Kidney capillary endothelial cell (primary cell): ENCODE measurements around the gene NRIP3.

Experiments
- DNase-seq: peaks from one replicate; pipeline ENCODE4 v3.0.0-alpha.2; 2018; ENCODE audit warnings: low spot score

The NRIP3 gene

DNA sequence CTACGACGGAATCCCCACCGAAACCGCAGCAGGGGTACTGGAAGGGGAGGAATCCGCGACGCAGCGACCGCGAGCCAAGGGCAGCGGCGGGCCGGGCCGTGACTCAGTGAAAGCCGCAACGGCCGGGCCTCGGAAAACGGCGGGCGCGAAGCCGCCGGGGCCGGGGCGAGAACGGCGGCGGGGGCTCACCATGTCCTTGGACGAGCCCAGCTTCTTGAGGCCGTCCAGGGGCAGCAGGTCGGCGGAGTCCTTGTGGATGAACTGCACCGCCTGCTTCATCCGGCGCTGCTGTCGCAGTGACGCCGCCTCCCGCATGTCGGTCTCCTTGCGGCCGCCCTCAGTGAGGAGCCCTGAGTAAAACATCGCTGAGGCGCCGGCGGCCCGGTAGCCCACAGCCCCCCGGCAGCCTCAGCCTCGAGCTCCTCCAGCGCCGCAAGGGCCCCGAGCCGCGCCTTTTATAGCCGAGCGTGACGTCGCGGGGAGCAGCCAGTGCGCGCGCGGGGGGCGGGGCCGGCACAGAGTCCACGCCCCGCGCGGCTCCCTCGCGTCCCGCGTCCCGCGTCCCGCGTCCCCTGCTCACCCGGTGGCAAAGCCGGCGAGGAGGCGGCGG lies at the start of gene NRIP3:
Gene NRIP3, minus strand, starts transcription at position 429 of the 610 bp plus-strand sequence. Its CDS starts 66 bp downstream, at position 363.
- DNase-seq, result peak; percentile 49

DNA sequence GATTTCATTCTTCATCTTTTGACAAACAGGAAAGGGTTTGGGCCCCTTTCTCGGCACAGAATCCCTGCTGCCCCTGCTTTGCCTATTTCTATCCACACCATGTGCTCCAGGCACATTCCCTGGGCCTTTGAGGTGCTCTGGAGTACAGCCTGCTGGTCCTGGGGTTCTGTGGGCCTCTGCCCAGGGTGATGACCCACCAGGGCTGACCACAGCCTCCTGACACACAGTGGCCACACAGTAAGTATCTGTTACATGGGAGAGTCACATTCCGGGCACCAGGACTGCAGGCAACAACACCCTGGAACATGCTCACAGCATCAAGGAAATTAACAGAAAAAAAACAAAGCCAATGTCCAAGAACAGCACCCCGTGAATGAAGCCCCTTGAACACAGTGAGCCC lies 48.5 kb upstream of the NRIP3 start:
- no peak for DNase-seq

DNA sequence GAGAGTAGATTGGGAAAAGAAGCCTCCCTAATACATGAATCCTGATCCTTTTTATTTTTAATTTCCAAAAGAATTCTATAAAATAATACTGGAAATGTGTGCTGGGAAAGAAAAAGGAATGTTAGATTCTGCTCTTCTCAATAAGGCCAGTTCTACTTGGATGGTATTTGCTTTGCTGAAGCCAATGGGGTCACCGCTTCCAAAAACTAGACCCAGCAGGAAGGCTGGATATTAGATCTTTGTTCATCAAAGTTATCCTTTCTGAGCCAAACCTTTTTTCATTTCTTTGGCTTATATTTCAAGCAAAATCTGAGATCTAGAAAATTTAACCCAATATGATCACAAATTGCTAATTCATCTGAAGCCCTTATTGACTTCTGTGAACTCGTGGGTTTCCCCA lies 46.2 kb upstream of the NRIP3 start:
- DNase-seq, result no peak

DNA sequence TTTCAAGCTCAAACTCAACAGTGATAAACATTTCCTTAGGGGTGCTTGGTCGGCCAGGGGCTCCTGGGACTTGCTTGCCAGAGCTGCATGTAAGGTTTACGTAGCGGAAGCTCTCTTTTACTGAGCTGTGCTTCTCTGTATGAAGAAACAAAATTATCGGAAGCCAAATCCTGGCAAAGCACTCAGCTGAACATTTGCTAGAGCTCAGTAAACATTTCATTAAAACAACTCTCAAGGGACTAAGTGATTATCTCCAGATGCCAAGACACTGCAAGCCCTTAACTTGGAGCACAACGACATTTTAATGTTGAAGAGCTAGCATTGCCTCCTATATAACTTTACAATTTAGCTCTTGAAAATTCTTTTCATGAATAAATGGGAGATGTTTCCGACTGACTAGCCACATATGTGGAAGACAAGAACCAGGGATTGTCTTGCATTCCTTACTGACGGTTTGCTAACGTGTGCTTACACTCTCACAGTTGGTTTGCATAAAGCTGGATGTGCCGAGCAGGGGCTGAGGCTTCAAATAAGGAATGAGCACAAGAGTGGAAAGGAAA lies 44.2 kb upstream of the NRIP3 start:
- DNase-seq, result no peak

DNA sequence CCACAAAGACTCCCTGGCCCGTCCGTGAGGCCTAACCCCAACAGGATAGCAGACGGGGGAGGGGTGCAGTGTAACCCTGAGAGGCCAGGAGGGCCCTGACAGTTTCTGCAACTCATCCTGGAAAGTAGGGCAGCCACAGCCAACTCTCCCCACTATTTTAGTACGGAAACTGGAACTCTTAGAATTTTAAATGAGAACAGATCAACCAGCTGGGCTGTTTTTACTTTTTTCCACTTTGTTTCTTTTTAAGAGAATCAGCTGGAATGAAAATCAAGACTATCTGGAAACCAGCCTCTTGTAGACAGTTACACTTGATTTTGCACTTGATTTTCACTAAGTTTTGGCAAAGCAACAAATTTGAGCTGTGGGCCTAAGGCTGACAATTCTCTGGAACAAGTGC lies 42.7 kb upstream of the NRIP3 start:
- DNase-seq, result no peak

DNA sequence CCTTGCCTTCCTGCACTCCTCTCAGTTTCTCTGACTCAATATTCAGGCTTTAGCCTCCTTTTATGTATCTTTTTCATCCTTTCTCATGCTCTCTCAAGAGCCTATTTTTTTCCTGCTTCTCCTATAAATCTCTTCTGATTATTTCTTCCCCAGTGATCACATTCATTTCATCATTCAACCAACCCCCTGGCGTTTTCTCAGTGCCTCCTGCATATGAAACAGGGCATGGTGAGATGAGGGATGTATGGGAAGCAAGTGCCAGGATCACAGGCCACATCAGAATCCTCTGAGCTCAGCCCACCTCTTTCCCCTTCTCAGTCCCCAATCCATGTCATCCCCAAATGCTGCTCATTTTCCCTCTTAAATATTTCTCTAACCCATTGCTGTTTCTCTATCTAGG lies 38.7 kb upstream of the NRIP3 start:
- DNase-seq, result no peak

DNA sequence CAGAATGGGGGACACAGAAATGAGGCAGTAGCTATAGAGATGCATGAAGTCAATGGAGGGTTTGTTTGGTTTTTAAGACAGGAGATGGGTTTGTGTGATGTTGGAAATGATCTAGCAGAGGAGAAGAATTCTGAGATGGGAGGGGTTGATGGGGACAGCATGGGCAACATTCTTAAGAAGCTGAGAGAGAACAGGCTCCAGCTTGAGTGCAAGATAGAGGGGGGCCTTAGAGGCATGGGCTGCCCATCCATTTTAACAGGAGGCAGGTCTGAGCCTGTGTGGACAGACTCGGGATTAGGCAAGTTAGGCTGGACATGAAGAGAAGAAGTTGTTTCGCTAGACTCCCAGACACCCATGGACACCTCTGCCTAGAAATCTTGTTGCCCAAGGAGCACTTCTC lies 37.9 kb upstream of the NRIP3 start:
- DNase-seq, result no peak

DNA sequence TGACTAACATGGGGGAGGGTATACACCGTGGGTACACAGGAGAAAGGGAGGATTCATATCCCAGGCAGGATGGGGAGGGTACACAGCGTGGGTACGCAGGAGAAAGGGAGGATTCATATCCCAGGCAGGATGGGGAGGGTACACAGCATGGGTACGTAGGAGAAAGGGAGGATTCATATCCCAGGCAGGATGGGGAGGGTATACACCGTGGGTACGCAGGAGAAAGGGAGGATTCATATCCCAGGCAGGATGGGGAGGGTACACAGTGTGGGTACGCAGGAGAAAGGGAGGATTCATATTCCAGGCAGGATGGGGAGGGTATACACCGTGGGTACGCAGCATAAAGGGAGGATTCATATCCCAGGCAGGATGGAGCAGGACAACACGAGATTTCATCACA lies 36.6 kb upstream of the NRIP3 start:
- no peak for DNase-seq

DNA sequence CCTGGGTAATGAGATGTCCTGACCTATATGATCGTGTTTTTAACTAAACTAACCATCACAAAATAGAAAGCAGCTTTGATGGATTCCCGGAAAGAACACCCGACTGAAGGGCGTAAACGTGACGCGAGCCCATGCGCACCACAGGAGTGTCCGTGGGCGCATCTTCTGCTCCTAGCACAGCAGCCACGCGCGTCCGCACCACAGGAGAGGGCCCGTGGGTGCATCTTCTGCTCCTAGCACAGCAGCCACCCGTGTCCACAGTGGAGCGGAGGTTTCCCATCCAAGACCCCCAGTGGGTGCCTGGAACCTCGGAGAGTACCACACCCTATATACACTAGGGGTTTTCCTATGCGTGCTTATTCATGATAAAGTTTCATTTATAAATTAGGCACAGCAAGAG lies 36.1 kb upstream of the NRIP3 start:
- DNase-seq, result no peak

DNA sequence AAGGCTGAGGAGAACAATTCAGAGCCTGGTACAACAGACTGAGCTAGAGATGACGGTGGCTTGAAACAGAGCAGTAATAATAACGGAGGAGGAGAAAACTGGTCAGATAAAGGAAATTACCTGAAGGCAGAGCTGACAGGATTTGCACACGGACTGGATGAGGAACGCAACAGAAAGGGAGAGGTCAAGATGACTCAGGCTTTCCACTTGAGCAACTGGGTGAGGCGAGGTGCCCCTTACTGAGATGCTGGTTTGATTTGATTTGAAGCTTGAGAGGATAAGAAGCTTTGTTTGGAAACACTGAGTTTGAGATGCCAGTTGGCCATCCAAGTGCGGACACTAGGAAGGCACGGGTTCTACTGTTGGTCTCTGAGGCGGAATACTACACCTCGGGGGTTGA lies 35.4 kb upstream of the NRIP3 start:
- no peak for DNase-seq

DNA sequence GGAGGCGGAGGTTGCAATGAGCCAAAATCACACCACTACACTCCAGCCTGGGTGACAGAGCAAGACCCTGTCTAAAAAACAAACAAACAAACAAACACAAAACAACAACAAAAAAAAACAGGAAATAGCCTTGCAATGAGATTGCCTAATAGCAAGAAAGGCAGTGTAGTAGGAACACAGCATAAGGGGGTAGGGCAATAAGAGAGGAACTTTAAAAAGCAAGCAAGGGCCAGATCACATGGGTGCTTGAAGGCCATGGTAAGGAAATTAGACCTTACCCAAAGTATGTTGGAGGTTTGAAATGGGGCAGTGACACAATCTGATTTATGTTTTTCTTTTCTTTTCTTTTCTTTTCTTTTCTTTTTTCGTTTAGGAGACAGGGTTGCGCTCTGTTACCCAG lies 34.7 kb upstream of the NRIP3 start:
- no peak for DNase-seq

DNA sequence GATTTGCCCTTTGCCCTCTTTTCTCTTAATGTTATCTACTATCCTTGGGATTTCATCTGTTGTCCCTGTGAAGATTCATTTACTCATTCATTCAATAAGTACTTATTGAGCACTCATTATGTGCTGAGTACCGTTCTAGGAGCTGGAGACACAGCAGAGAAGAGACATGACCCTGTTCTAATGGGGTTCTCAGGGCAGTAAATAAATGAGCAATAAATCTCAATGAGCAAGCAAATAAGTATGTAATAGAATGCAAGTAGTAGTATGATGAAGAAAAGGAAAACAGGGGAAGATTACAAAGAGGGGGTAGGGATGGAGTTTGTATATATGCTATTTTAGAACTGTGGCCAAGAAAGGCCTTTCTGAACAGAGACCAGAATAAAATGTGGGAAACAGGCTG lies 34.2 kb upstream of the NRIP3 start:
- no peak for DNase-seq

DNA sequence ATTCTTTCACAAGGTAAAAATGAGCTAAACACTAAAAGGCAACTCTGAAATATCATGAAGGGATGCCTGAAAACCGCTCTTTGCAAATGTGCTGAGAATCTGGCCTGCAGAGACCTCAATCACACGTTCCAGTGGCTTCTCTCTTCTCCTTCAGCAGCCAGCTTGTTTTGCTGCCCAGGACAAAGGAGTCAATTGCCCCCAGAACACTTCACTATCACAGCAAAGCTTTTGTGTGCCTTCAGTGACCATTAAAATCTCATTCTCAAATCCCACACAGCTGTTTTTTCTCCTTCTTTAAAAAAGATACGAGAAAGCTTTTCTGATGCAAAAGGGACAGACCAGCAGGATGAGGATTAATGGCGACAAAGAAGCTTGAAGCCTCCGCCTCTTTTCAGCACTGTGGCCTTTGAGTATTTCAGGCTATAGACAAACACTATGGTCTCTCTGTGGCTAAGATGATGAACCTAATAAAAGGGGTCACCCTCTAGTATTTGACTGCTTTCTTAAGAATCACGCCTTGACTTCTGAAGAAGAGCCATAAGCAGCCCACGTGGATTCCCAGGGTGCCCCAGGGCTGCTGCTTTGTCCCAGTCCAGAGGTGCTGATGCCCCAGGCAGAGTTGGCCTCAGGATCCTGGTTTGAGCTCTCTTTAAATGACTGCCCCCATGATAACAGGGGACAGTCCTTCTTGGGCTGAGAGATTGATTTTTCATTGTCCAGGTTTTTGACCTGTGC lies 33.4 kb upstream of the NRIP3 start:
- no peak for DNase-seq

DNA sequence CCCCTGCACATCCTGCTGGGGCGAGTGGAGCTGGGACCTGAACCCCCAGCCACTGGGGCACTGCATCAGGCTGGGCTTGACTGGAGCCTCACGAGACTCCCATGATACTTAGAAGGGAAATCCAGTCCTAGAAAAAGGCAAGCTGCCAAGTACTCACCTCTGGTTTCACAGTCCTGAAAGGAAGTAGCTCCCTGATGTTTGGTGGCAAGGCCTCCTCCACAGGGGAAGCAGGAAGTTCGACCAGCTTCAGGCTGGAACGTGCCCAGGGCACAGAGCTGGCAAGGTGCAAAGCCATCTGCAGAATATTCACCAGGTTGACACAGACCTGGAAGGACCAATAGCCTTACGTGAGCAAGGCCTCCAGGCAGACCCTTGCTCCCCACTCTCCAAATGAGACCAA lies 26.8 kb upstream of the NRIP3 start:
- DNase-seq, result no peak

DNA sequence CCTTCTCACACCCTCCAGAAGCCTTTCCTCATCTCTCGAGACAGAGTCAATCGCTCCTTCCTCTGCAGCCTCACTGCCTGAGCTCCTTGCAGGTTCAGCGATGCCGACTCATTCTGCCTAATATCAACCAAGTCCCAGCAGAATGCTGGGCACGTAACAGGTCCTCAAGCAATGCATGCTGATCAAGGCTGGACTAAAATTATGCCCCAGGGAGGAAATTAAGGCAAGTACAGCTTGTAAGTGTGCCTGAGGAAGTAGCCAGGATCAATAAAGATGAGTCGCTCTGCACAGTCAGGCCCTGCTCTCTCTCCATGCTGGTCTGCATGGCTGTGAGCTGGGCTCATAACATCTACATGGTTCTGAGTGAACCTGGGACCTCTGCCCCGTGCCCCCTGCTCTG lies 25.6 kb upstream of the NRIP3 start:
- DNase-seq, result no peak

DNA sequence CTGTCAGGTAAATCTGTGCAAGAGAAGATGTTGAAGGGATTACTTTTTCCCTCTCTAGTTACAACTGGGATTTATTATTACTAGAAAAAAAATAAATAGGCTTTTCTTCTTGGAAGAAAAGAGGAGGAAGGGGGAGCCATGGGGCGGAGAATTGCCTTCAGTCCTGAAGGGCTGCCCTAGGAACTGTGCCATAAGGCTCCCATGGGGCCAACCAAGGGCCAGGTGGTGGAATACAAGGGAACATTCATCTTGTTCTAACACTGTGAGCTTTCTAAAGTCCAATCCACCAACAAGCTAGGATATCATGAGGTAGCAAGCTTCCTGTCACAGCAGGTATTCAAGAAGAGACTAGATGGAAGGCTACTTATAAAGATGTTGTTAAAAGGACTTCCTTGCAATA lies 24.8 kb upstream of the NRIP3 start:
- DNase-seq, result no peak

DNA sequence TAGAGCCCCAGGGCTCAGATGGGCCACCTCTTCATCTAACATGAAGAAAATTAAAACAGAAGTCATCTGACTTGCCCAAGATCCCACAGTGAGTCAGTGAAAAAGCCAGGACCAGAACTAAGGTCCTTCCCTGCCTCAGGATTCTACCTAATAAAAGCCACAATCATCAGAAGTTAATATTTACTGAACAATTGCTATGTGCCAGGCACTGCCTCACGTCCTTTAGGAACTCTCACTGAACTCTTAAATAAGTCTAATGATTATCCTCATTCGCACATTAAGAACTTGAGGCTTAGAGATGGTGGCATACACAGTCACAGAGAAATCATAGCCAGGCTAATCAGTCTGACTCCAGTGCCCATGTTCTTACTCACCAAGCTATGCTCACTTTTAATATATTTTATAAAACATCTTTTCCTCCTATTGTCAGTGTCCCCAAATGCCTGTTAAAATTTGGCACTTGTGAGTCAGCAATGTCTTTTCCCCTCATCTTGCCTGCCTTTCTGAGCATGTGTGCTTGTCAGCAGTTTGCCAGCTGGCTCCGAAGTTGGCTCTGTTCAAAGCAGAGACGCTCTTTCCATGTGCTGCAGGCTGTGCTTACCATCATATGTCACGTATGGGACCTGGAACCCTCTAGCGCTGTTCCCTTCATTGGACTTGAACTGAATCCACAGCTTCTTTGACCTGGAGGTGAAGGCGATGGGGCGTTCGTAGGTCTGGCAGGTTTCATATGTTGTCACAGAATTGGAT lies 21.5 kb upstream of the NRIP3 start:
- no peak for DNase-seq

DNA sequence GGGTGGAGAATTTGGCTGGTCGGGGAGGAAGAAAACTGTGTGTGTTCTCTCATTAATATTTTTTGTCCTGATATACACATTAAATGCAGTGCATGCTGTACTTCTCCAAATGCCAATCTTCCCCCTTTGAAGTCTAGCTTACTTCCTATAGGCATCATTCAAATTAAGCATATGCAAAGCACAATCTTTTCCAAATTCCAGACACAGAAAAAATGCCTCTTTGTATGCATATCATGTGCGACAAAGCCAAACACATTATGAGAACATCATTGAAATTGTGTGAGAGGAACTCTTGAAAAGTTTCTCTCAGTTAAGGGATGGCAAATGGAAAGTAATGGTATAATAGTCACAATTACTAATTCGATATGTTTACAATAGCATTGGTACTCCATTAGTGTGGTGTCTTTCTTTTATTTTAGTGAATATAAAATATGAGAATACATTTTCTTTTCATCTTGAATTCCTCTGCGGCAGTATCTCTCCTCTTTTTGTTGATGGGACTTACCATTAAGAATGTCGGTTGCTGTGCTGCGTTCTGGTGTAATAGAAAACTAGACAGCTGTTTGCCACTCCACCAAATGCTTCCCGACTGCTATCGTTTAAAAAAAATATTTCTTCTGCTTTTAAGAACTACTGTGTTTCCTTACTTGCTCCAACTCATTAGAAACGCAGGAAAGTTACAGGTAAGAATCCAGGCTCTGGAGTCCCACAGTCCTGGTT lies 19.3 kb upstream of the NRIP3 start:
- no peak for DNase-seq

DNA sequence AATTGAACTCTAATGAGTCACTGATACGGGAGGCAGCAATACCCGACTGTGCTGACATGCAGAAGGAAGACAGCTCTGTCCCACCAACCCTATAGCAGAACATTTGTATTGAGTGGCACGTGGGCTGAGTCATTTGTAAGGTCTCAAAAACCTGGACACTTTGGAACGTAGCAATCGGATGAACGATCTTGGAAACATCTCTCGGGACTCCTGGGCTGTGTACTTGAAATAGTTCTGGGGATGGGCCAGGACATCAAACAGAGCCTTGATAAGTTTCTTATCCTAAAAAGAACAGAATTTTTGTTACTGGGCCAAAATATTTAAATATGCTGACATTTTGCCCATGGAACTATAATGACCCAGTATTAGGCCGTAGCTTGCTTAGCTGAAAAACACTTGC lies 17.1 kb upstream of the NRIP3 start:
- DNase-seq, result no peak

DNA sequence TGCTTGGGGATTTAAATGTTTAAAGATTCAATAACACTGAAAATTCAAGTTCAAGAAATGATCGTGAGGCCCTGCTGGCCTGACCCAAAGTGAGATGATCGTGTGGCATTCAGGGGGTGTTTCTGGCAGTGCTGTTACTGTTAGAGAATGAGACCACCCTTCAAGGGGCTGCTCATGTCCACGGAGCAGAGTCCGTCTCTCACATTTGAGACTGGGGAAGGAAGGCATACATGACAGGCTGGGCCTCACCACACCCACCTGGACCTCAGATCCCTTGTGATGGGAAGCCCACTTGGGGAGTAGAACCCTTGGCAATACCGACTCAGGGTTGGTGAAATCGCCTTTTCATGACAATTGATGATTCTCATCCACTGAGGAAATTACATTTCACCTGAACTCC lies 16.1 kb upstream of the NRIP3 start:
- no peak for DNase-seq

DNA sequence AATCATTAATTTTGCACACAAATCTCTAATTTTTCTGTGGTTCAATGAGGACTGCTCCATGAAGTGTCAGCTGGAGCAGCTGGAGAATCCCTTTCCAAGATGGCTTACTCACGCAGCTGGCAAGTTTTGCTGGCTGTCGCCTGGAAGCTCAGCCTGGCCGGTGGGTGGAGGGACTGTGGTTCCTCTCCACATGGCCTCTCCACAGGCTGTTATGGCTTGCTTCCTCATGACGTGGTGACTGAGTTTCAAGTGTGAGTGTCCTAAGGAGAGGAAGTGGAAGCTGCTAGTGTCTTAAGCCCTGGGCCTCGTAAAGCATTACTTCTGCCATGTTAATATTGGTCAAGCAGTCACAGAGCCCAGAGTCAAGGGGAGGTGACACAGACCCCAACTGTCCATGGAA lies 14.0 kb upstream of the NRIP3 start:
- no peak for DNase-seq

DNA sequence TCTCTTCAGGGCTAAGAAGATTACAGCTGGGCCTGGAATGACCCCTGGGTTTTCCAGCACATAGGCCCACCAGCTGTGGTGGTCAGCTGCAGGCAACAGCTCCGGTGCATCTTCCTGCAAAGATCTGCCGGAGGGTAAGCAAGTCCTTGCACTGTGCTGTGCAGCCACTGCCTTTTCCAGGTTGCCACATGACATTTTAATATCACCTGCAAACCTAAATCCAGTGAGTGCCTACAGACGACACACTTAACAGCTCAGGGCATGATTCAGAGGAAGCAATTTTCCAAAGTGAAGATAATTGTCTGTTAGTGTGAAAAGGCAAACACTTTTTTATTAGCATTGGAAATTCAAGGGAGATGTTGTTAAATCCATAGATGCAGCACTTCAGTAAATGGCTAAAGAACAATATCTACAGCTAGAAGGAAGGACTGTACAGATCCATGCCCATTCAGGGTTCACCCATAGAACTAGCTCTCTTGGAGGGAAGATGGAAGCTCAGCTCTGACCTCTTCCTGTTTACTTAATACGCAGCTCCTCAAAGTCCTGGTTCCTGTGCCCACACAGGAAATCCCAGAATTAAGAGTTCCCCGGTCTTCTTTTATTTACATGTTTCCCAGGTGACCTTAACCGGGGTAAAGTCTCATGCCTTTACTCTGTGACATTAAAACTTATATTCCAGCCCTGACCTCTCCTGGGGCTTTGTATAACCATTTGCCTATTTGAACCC lies 13.3 kb upstream of the NRIP3 start:
- peak; percentile 30 for DNase-seq
